Prostate gland (tissue), 2 donors: ENCODE results near the gene TUNAR.
"Not testable (repeated sequence)": the region's sequence is repeated elsewhere in the genome, so short reads cannot be mapped to it uniquely, and the experiment has no call there.

ENCODE experiments used
- POLR2A ChIP-seq: fragments of 450-650 bp; IDR thresholded peaks from one replicate; pipeline ENCODE4 v1.6.1; 2016; ENCODE audit warnings: antibody characterized with exemption, mild to moderate bottlenecking
- POLR2AphosphoS5 ChIP-seq: sonication (generic); formaldehyde crosslinking; IDR thresholded peaks from one replicate; pipeline ENCODE4 v1.6.1; 2017; ENCODE audit warnings: antibody characterized with exemption
- TF ChIP-seq, protein P1 (sequence below), 4 experiments: fragments of 200-600 bp in 2 of 4; fragments of 450-650 bp in 2 of 4; sonication (generic) in 2 of 4; IDR thresholded peaks; 1 replicate in 3 of 4; 2 replicates in 1 of 4; pipeline ENCODE4 v1.5.1; 2016 to 2019; ENCODE audit warnings: antibody characterized with exemption in 4 of 4, mild to moderate bottlenecking in 2 of 4, moderate library complexity in 2 of 4

DNA sequence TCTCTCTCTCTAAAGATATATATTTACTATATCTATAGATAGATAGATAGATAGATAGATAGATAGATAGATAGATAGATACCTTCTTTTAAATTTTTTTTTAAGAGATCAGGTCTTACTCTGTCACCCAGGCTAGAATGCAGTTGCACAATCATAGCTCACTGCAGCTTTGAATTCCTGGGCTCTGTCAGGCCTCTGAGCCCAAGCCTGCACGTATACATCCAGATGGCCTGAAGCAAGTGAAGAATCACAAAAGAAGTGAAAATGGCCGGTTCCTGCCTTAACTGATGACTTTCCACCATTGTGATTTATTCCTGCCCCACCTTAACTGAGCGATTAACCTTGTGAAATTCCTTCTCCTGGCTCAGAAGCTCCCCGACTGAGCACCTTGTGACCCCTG, 91.4 kb downstream of the TUNAR start:
- TF ChIP-seq, protein P1, sequence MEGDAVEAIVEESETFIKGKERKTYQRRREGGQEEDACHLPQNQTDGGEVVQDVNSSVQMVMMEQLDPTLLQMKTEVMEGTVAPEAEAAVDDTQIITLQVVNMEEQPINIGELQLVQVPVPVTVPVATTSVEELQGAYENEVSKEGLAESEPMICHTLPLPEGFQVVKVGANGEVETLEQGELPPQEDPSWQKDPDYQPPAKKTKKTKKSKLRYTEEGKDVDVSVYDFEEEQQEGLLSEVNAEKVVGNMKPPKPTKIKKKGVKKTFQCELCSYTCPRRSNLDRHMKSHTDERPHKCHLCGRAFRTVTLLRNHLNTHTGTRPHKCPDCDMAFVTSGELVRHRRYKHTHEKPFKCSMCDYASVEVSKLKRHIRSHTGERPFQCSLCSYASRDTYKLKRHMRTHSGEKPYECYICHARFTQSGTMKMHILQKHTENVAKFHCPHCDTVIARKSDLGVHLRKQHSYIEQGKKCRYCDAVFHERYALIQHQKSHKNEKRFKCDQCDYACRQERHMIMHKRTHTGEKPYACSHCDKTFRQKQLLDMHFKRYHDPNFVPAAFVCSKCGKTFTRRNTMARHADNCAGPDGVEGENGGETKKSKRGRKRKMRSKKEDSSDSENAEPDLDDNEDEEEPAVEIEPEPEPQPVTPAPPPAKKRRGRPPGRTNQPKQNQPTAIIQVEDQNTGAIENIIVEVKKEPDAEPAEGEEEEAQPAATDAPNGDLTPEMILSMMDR (IDR thresholded peaks at IDR 0.05) = not testable (repeated sequence)
- TF ChIP-seq POLR2AphosphoS5, POLR2A: not testable (repeated sequence)
